Smooth muscle cell (in vitro differentiated cells): ENCODE data around the gene SEC16A. TPM values are rescaled to one million over a fixed set of nuclear protein-coding genes. Genes with fewer than 3 reads are reported as not detected.

Experiments used
- DNase-seq: peaks from one replicate; lab custom pipeline; 2025; ENCODE audit not compliant: unreplicated experiment; lab: John Stamatoyannopoulos, UW
- H2AFZ ChIP-seq: fragments of 200-600 bp; sonication (generic); 2 replicates; pipeline ENCODE4 v1.6.0; 2016; ENCODE audit warnings: antibody characterized with exemption, low read depth, mild to moderate bottlenecking
- H3F3A ChIP-seq: fragments of 200-600 bp; sonication (generic); 2 replicates; pipeline ENCODE4 v1.6.0; 2017; ENCODE audit warnings: antibody characterized with exemption, low read depth
- H3K27ac ChIP-seq: fragments of 200-600 bp; sonication (generic); 2 replicates; pipeline ENCODE4 v1.5.1; 2016; ENCODE audit warnings: low read depth, mild to moderate bottlenecking
- H3K27me3 ChIP-seq: fragments of 200-600 bp; sonication (generic); 2 replicates; pipeline ENCODE4 v1.6.1; 2016; ENCODE audit warnings: low read depth, mild to moderate bottlenecking
- H3K36me3 ChIP-seq: fragments of 200-600 bp; sonication (generic); 2 replicates; pipeline ENCODE4 v1.5.1; 2016; ENCODE audit warnings: low read depth
- H3K4me1 ChIP-seq: fragments of 200-600 bp; sonication (generic); 2 replicates; pipeline ENCODE4 v1.5.1; 2016; ENCODE audit warnings: low read depth
- H3K4me2 ChIP-seq: fragments of 200-600 bp; sonication (generic); 2 replicates; pipeline ENCODE4 v1.6.0; 2016; ENCODE audit warnings: mild to moderate bottlenecking
- H3K4me3 ChIP-seq: fragments of 200-600 bp; sonication (generic); 2 replicates; pipeline ENCODE4 v1.5.1; 2016; ENCODE audit warnings: mild to moderate bottlenecking
- H3K79me2 ChIP-seq: fragments of 200-600 bp; sonication (generic); 2 replicates; pipeline ENCODE4 v1.6.0; 2016; ENCODE audit warnings: low read depth, mild to moderate bottlenecking
- H3K9ac ChIP-seq: fragments of 200-600 bp; sonication (generic); 2 replicates; pipeline ENCODE4 v1.6.0; 2016; ENCODE audit warnings: low read depth
- H3K9me3 ChIP-seq: fragments of 200-600 bp; sonication (generic); replicated peaks from 2 replicates; pipeline ENCODE4 v1.5.1; 2016; ENCODE audit warnings: low read depth
- H4K20me1 ChIP-seq: fragments of 200-600 bp; sonication (generic); 2 replicates; pipeline ENCODE4 v1.6.0; 2016; ENCODE audit warnings: low read depth
- WGBS: methylation state at CpG from one replicate; pipeline ENCODE4 v1.1.7; 2016; ENCODE audit warnings: low lambda C conversion rate; 5-methylcytosine and 5-hydroxymethylcytosine counted together
- polyA plus RNA-seq: library from polyadenylated mRNA; unstranded; fragments of >200 nt; fragmentation: Nextera tagmentation; extraction: Ambion mirVana; gene quantifications from 2 replicates; pipeline ENCODE4 v1.2.1, GENCODE V29; 2016
- total RNA-seq: library from RNA; depleted of rRNA; stranded (reverse); fragments of >200 nt; gene quantifications from 2 replicates; pipeline ENCODE4 v1.2.3, GENCODE V29; 2014
- TF ChIP-seq, protein P1 (sequence below): fragments of 200-600 bp; sonication (generic); IDR thresholded peaks from 2 replicates; pipeline ENCODE4 v1.5.1; 2017; ENCODE audit warnings: borderline replicate concordance, mild to moderate bottlenecking, antibody characterized with exemption; ENCODE audit not compliant: insufficient read depth, poor library complexity, severe bottlenecking

Gene SEC16A
- total and polyA plus RNA-seq, 2 experiments from 2014 or later = 45.7 to 56.8 TPM

GRCh38 chr9:136451221-136451877 lies 31.5 kb downstream of the SEC16A start:
- H3K36me3 ChIP-seq = no peaks in the 10 kb centered on the region
- no peak overlapping the region for H3K4me3 ChIP-seq
- H3K4me1 ChIP-seq = no peaks in the 10 kb centered on the region
- H3K79me2 ChIP-seq = no peaks in the 10 kb centered on the region
- H3K27ac ChIP-seq = no peak overlapping the region
- peaks cover 90% of the 10 kb centered on the region for H4K20me1 ChIP-seq
- H2AFZ ChIP-seq = no peak overlapping the region
- no peak overlapping the region for H3K4me2 ChIP-seq
- H3K27me3 ChIP-seq = no peaks in the 10 kb centered on the region
- no peaks in the 10 kb centered on the region for H3K9me3 ChIP-seq
- TF ChIP-seq, protein P1, sequence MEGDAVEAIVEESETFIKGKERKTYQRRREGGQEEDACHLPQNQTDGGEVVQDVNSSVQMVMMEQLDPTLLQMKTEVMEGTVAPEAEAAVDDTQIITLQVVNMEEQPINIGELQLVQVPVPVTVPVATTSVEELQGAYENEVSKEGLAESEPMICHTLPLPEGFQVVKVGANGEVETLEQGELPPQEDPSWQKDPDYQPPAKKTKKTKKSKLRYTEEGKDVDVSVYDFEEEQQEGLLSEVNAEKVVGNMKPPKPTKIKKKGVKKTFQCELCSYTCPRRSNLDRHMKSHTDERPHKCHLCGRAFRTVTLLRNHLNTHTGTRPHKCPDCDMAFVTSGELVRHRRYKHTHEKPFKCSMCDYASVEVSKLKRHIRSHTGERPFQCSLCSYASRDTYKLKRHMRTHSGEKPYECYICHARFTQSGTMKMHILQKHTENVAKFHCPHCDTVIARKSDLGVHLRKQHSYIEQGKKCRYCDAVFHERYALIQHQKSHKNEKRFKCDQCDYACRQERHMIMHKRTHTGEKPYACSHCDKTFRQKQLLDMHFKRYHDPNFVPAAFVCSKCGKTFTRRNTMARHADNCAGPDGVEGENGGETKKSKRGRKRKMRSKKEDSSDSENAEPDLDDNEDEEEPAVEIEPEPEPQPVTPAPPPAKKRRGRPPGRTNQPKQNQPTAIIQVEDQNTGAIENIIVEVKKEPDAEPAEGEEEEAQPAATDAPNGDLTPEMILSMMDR = no peak
- WGBS = 94% methylated on average over 26 of the region's 26 CpGs
- H3F3A ChIP-seq = peaks cover 4% of the 10 kb centered on the region
- no peak for DNase-seq
- H3K9ac ChIP-seq = no peak overlapping the region

DNA sequence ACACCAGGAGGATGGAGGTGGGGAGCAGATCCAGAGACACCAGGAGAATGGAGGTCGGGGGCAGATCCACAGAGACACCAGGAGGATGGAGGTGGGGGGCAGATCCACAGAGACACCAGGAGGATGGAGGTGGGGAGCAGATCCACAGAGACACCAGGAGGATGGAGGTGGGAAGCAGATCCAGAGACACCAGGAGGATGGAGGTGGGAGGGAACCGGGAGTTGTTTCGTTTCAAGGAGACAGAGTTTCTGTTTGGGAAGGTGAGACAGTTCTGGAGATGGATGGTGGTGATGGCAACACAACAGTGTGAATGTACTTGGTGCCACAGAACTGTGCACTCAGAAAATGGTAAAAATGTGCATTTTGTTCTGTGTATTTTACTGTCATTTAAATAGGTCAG lies 34.2 kb downstream of the SEC16A start:
- Histone ChIP-seq H3F3A (peaks cover 4% of the 10 kb centered on the region), H3K4me2 (no peak overlapping the region), H3K4me1 (no peaks in the 10 kb centered on the region), H3K36me3 (no peaks in the 10 kb centered on the region), H2AFZ (no peak overlapping the region), H3K79me2 (no peaks in the 10 kb centered on the region), H3K27ac (no peak overlapping the region), H3K27me3 (no peaks in the 10 kb centered on the region), H3K4me3 (no peak overlapping the region), H3K9ac (no peak overlapping the region), H4K20me1 (peaks cover 93% of the 10 kb centered on the region), H3K9me3 (no peaks in the 10 kb centered on the region)
- TF ChIP-seq, protein P1 = no peak
- no peak for DNase-seq
- WGBS = 96% methylated on average over 3 of the region's 3 CpGs

DNA sequence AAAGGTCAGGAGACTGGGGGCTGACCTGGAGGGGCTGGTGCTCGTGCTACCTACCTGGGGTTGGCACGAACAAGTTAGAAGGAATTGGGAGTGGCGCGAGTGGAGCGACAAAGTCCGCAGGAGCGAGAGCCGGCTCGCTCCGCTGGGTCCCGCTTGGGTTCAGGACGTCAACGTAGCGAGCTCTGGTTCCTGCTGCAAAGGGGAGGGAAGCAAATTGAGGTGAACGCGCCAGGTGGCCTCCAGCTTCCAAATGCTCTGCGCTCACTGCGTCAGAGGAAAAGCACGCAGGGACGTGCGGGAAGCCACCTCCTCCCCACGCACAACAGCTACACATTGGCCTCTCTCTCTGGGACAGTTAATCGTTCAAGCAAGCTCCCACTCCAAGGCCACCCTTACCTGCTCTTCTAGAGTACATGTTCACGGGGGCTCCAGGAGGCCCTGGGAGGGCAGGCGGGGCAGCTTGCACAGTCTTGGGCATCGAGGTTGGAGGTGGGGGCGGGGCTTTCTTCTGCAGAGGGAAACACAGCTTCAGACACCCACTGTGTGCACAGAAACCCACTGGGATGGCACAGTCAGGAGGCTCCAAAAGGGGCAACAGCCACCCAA lies 35.6 kb downstream of the SEC16A start:
- Histone ChIP-seq H3K79me2 (no peaks in the 10 kb centered on the region), H3F3A (peaks cover 8% of the 10 kb centered on the region), H3K27me3 (no peaks in the 10 kb centered on the region), H3K4me3 (no peak overlapping the region), H3K27ac (no peak overlapping the region), H2AFZ (no peak overlapping the region), H3K36me3 (no peaks in the 10 kb centered on the region), H3K4me2 (no peak overlapping the region), H3K9ac (no peak overlapping the region), H3K9me3 (no peaks in the 10 kb centered on the region), H3K4me1 (no peaks in the 10 kb centered on the region), H4K20me1 (peaks cover 92% of the 10 kb centered on the region)
- no peak for DNase-seq
- TF ChIP-seq, protein P1 = no peak
- WGBS = 98% methylated on average over 27 of the region's 27 CpGs

GRCh38 chr9:136445799-136446198 lies 37.0 kb downstream of the SEC16A start:
- H3K27me3 ChIP-seq = no peaks in the 10 kb centered on the region
- TF ChIP-seq, protein P1 = no peak
- no peak for DNase-seq
- no peaks in the 10 kb centered on the region for H3K36me3 ChIP-seq
- 95% methylated on average over 7 of the region's 7 CpGs for WGBS
- peaks cover 93% of the 10 kb centered on the region for H4K20me1 ChIP-seq
- H3K4me3 ChIP-seq = no peak overlapping the region
- H3K27ac ChIP-seq = no peak overlapping the region
- H3K4me1 ChIP-seq = no peaks in the 10 kb centered on the region
- H3K9me3 ChIP-seq = no peaks in the 10 kb centered on the region
- H3K79me2 ChIP-seq = no peaks in the 10 kb centered on the region
- peaks cover 21% of the 10 kb centered on the region for H3F3A ChIP-seq
- H3K9ac ChIP-seq = no peak overlapping the region
- no peak overlapping the region for H3K4me2 ChIP-seq
- H2AFZ ChIP-seq = no peak overlapping the region
